HT1080 (cell line): ENCODE measurements around the gene OCSTAMP. TPM values are rescaled to one million over a fixed set of nuclear protein-coding genes. Genes with fewer than 3 reads are reported as not detected.

ENCODE experiments used
- DNase-seq: peaks from one replicate; pipeline ENCODE4 v3.0.0-alpha.2; 2015; ENCODE audit warnings: low read depth
- total RNA-seq: library from RNA; depleted of rRNA; stranded (reverse); fragments of >200 nt; shearing (Covaris generic); gene quantifications from 2 replicates; pipeline ENCODE4 v1.2.3, GENCODE V29; 2014; rRNA removed

OCSTAMP gene
- total RNA-seq, 1 experiment from 2014 or later = not detected

DNA sequence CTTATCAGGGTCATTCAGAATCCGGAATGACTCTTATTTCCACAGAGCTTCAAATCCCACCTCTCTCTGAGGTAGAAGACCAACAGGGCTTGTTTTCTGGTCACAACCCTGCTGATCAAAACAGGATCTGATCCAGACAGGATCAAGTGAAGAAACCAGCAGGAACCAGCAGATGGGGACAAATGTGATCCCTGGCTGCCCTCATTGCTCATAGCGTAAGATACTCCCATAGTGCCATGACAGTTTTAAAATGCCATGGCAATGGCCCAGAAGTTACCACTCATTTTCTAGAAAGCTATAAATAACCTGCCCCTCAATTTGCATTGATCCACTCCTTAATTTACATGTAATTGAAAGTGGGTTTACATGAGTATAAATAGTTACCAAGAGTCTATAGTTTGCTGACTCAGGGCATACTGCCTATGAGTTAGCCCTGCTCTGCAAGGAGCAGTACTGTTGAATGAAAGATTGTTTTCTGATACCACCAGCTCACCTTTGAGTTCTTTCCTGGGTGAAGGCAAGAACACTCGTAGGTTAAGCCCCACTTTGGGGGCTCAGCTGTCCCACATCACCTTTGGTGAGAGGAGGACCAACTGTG lies 30.9 kb downstream of the OCSTAMP start:
- no peak for DNase-seq

DNA sequence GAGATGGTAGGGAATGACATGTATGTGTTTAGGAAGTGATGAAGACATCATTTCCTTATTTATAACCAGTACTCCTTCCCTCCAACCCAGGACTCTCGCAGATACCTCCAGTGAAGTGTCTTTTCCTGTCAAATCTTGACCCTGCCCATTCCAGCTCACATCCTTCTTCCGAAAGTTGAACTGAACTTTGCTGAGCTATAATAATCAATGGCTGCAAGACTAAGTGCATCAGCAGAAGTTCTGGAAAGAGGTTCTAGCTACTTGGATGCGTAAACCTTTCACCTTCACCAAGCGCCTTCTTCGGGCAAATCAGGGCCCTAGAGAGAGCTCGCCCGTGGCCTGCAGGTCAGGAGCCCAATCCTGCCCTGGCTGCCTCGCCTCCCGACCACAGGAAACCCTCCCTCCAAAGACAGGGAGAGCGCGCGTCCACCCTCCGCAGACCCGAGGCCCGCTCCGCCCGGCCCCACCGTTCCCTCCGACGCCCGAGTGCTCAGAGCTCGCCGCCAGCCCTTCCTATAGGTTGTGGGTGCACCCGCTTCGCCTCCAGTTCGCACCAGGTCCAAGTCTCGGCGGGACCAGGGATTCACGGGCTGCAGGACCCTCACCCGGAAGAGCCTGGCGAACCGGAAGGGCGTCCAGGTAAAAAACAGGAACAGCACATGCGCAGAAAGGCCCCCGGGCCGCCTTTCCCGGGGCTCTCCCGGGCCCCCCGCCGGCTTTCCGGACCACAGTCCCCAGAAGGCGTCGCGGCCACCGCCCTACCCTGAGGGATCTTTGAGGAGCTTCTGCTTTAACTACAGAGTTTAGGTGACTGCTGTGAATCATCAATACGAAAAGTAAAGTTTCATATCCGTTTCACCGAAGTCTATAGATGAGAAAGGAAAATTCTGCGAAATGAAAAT lies 37.3 kb downstream of the OCSTAMP start, which contains the start of gene ZNF334:
Gene ZNF334, minus strand, starts transcription at position 617 of the 902 bp plus-strand sequence. CDS start 1,457 bp downstream, outside the sequence.
- DNase-seq = no peak

DNA sequence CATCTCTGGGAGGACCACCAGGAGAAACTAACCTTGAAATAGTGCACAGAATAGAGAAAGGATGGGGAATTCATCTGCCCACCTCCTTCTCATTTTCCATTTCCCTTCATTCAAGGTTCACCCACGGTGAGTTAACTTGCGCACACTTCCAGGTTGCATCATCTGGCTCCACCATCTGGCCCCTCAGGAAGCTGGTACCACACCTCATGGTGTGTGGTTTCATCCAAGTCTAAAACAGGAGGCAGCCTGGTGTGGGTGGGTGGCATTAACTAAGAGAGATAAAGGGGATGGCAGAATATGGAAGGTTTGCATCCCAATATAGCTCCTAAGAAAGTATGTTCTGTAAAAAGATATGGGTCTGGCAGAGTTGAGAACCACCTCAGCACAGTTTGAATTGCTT lies 40.9 kb downstream of the OCSTAMP start:
- no peak for DNase-seq

DNA sequence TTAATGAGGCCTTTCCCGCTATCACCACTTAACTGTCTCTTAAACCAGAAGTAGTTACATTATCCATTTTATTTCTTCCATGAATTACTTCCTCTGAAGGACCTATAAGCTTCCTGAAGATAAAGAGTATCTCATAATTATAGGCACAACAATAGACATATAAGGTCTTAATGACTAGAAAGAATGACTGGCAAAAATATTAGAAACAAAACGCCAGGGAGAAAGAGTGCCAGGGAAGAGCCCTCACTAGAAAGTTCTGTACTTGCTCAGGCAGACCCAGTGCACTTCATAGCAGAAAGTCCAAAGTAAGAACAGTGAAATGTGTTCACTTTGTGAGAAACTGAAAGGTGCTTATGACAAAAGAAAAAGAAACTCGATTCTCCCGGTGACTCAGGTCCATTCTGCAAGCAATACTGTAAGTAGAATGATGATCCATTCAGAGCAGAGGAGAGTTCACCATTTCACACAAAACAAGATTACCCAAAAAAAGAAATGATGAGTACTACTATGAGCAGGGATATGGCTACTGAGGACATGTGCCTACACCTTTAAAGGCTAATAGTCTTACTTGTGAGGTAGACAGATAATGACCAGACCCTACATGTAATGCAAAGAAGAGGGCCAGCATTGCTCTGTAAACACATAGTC lies 42.6 kb downstream of the OCSTAMP start:
- no peak for DNase-seq

DNA sequence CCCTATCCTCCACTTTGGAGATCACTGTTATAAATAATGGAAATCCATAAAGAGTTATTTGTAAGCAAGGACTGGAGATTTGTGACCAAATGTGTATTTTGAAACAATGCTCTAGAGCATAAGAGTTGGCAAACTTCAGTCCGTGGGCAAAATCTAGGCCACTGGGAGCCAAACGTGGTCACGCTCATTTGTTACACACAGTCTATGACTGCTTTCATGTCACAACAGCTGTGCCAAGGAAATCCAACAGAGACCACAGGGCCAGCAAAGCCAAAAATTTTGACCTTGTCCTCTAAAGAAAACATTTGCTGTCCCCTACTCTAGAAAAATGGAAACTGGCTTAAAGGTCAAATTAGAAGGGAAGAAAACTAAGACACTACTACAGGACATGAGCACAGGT lies 44.9 kb downstream of the OCSTAMP start:
- DNase-seq = no peak

DNA sequence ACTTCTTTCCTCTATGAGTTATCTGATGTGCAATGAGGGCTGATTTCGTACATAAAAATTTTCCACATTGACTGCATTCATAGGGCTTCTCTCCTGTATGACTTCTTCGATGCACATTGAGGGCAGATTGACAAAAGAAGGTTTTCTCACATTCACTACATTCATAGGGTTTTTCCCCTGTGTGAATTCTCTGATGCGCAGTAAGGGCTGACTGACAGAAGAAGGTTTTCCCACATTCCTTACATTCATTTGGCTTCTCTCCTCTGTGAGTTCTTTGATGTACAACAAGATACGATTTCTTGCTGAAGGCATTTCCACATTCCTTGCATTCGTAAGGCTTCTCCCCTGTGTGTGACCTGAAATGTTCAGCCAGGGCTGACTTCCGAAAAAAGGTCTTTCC lies 48.5 kb downstream of the OCSTAMP start:
- no peak for DNase-seq

DNA sequence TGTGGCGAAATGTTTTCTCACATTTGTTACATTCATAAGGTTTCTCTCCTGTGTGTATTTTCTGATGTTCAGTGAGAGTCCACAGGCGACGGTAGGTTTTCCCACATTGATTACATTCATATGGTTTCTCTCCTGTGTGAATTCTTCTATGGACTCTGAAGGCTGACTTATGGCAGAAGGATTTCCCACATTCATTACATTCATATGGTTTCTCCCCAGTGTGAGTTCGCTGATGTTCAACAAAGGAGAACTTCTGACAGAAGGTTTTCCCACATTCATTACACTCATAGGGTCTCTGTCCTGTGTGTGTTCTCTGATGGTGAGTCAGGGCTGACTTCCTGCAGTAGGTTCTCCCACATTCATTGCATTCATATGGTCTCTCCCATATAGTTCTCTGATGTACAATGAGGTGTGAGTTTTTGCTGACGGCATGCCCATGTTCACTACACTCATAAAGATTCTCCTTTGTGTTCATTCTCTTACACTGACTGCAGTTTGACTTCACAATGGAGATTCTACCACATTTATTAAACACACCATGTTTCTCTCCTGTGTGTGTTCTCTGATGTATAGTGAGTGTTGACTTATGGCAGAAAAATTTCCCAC lies 49.0 kb downstream of the OCSTAMP start:
- DNase-seq = no peak

DNA sequence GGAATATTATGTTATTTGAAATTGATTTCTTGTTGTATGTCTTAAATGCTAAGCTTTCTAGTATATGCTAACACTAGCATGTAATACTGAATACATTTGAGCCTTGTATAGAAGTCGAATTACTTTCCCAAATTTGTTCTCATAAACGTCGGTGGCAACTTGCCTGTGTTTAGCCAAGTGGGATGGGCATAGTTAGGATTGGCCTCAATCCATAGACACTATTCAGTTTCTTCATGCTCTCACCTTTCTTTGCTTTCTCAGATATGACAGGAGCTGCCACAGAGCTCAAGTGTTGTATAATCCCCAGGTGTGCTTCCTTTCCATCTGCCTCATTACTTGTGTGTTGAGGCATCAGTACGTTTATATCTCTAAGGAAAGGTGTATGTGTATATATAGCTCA lies 56.4 kb downstream of the OCSTAMP start:
- DNase-seq = no peak

DNA sequence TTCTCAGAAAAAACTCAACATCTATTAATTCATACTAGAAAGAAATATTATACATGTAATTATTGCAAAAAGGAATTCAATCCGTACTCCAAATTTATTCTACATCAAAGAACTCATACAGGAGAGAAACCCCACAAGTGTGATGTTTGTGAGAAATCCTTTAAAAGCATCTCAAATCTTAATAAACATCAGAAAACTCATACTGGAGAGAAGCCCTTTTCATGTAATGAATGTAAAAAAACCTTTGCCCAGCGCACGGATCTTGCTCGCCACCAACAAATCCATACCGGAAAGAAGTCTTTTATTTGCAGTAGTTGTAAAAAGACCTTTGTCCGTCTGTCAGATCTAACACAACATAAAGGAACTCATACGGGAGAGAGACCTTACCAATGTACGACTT lies 59.1 kb downstream of the OCSTAMP start:
- DNase-seq = no peak

Other genes starting within 250 kb of the OCSTAMP start
- gene CDH22, start 242.2 kb downstream of the OCSTAMP start, total RNA-seq = not detected in 2 replicates
- 21.3 and 24.3 TPM in 2 replicates for gene ELMO2, start 144.0 kb downstream of the OCSTAMP start, total RNA-seq
- not detected in 2 replicates for gene ZNF334, start 37.1 kb downstream of the OCSTAMP start, total RNA-seq
- gene SLC13A3, start 100.8 kb upstream of the OCSTAMP start, total RNA-seq = not detected in 2 replicates
- 19.3 and 23.8 TPM in 2 replicates for gene TP53RK, start 138.8 kb upstream of the OCSTAMP start, total RNA-seq
- gene SLC2A10, start 159.0 kb upstream of the OCSTAMP start, total RNA-seq = 0.55 TPM in 1 of 2 replicates, not detected in the other